ENCODE measurements around the gene IQCK.

- TF ChIP-seq CTCF (IDR thresholded peaks at IDR 0.05; ENCODE audit: low read depth, low read length, poor library complexity, severe bottlenecking) (no peak), EZH2phosphoT487 (IDR thresholded peaks at IDR 0.05; ENCODE audit: borderline replicate concordance, low read length) (no peak)
Measured at GRCh38 chr16:19745286-19746010, 27.4 kb downstream of the IQCK start.

All from DOHH2 (cell line).